ENCODE data around the gene S100PBP.

DNA sequence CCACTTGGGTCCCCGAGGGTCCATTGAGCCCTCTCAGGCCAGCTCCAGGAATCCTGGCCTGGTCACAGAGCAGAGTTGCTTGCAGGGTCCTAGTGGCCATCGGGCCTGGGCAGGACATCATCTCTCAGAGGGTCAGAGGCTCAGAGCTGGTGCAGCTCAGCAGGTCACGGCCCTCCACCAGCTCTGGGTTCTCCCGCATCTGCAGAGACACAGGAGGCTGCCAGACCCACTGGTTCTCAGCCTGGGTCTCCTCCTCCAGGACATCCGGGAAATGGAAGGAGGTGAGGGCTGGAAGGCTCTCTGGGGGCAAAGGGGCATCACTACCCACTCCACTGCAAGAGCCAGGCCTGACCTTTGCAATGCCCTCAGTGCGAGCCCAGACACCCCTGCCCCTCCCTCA lies 77.2 kb downstream of the S100PBP start:
- TF ChIP-seq CTCF (conservative IDR thresholded peaks at IDR 0.05): no peak
- no peak for TF ChIP-seq ZFX (IDR thresholded peaks at IDR 0.05)
